HepG2 (cell line): ENCODE data around the gene NOP9. TPM values are rescaled to one million over a fixed set of nuclear protein-coding genes. Genes with fewer than 3 reads are reported as not detected.
A peak's percentile ranks its signal among the peaks of the same experiment; 100 is the strongest.

Experiments used
- ATAC-seq: fragments of 200-7000 bp; cut with Tn5 transposase; 3 replicates; pipeline ENCODE4 v1.9.1; 2020; ENCODE audit warnings: mild to moderate bottlenecking, moderate library complexity
- BruUV-seq: library from RNA; stranded (reverse); fragments of 400-500 nt; replicated peaks from 2 replicates; lab custom pipeline; 2021; lab: Mats Ljungman, UMichigan
- CTCF ChIA-PET: fragments of 300-600 bp; formaldehyde crosslinking; extraction: SDS; loops from one replicate; lab custom pipeline; 2021; ENCODE audit warnings: low total read pairs, inconsistent platforms, low intra/inter-chr PET ratio; lab: Yijun Ruan, JAX
- POLR2A ChIA-PET: fragments of 350-600 bp; sonication (Branson Sonifier 250); formaldehyde crosslinking; loops from one replicate; lab custom pipeline; 2020; ENCODE audit warnings: antibody characterized with exemption, inconsistent platforms; lab: Yijun Ruan, JAX
- DNase-seq: peaks from one replicate; pipeline ENCODE4 v3.0.0-alpha.2; 2015; ENCODE audit warnings: low spot score
- FAIRE-seq: peaks from 3 replicates; lab custom pipeline; 2011; peaks lifted over from hg19 to GRCh38; lab: Jason Lieb, UNC
- H2AFZ ChIP-seq: one replicate; pipeline ENCODE4 v1.6.1; 2011; ENCODE audit warnings: low read length, inconsistent platforms
- H3K27ac ChIP-seq: fragments of 300-600 bp; 3 replicates; pipeline ENCODE4 v1.8.0; 2011; ENCODE audit warnings: mixed run types, mild to moderate bottlenecking, mixed read lengths, low read length, inconsistent platforms; ENCODE audit not compliant: insufficient read depth; ENCODE audit errors: extremely low read length
- H3K27me3 ChIP-seq, 2 experiments: fragments of 200-600 bp in 1 of 2; 2 replicates in 1 of 2; 3 replicates in 1 of 2; pipeline versions ENCODE4 v1.6.0 to v1.8.0; 2011; ENCODE audit warnings: low read length in 2 of 2, mild to moderate bottlenecking in 2 of 2, moderate library complexity in 2 of 2, inconsistent platforms in 1 of 2; ENCODE audit not compliant: insufficient read depth in 2 of 2, control insufficient read depth in 1 of 2
- H3K36me3 ChIP-seq, 2 experiments: fragments of 200-600 bp in 1 of 2; replicated peaks in 1 of 2; 2 replicates in 1 of 2; 3 replicates in 1 of 2; pipeline versions ENCODE4 v1.5.1 to v1.8.0; 2011; ENCODE audit warnings: low read length in 2 of 2, inconsistent platforms in 1 of 2; ENCODE audit not compliant: insufficient read depth in 2 of 2, control insufficient read depth in 1 of 2
- H3K4me1 ChIP-seq: 2 replicates; pipeline ENCODE4 v1.5.1; 2012; ENCODE audit warnings: low read length, inconsistent platforms; ENCODE audit not compliant: insufficient read depth
- H3K4me2 ChIP-seq: 2 replicates; pipeline ENCODE4 v1.6.0; 2011; ENCODE audit warnings: low read depth, low read length, inconsistent platforms
- H3K4me3 ChIP-seq, 3 experiments: fragments of 200-600 bp in 1 of 3; sonication (generic), shearing (Covaris generic) in 1 of 3; replicated peaks in 1 of 3; 2 replicates each; pipeline ENCODE4 v1.5.1; 2011 to 2016; ENCODE audit warnings: low read length in 3 of 3, inconsistent platforms in 2 of 3, low read depth in 2 of 3, mild to moderate bottlenecking in 2 of 3, control low read depth in 1 of 3, mixed read lengths in 1 of 3; ENCODE audit not compliant: insufficient read depth in 1 of 3
- H3K79me2 ChIP-seq: one replicate; pipeline ENCODE4 v1.6.1; 2011; ENCODE audit warnings: low read length, inconsistent platforms; ENCODE audit not compliant: insufficient read depth
- H3K9ac ChIP-seq: 2 replicates; pipeline ENCODE4 v1.6.0; 2011; ENCODE audit warnings: mild to moderate bottlenecking, low read depth, low read length, inconsistent platforms; ENCODE audit not compliant: insufficient read depth
- H3K9me3 ChIP-seq: 2 replicates; pipeline ENCODE4 v1.5.1; 2012; ENCODE audit warnings: mild to moderate bottlenecking, low read length
- H4K20me1 ChIP-seq: 2 replicates; pipeline ENCODE4 v1.6.0; 2011; ENCODE audit warnings: inconsistent platforms, mild to moderate bottlenecking, low read length, moderate library complexity; ENCODE audit not compliant: insufficient read depth
- CENPT ChIP-seq: sonication (generic); formaldehyde crosslinking; IDR thresholded peaks from 2 replicates; pipeline ENCODE4 v1.8.0; 2022; ENCODE audit warnings: low read depth, mild to moderate bottlenecking, moderate library complexity, missing genetic modification reagents
- FOXC1 ChIP-seq: sonication (generic); formaldehyde crosslinking; IDR thresholded peaks from 2 replicates; pipeline ENCODE4 v1.8.0; 2022; ENCODE audit warnings: mild to moderate bottlenecking, missing genetic modification reagents, borderline replicate concordance
- HDAC6 ChIP-seq: fragments of 200-600 bp; sonication (generic); IDR thresholded peaks from 2 replicates; pipeline ENCODE4 v1.7.0; 2017; ENCODE audit warnings: mild to moderate bottlenecking, antibody characterized with exemption, low read length, low read depth
- IKZF5 ChIP-seq: IDR thresholded peaks from 2 replicates; pipeline ENCODE4 v1.6.1; 2018; ENCODE audit warnings: missing genetic modification reagents, mild to moderate bottlenecking, missing compliant biosample characterization
- KDM5B ChIP-seq: sonication (generic); formaldehyde crosslinking; IDR thresholded peaks from 2 replicates; pipeline ENCODE4 v1.4.0; 2020; ENCODE audit warnings: missing genetic modification reagents, mild to moderate bottlenecking, borderline replicate concordance
- PHF20 ChIP-seq: sonication (generic); formaldehyde crosslinking; IDR thresholded peaks from 2 replicates; pipeline ENCODE4 v1.5.0; 2020; ENCODE audit warnings: mild to moderate bottlenecking, missing genetic modification reagents
- RORA ChIP-seq: sonication (generic); formaldehyde crosslinking; IDR thresholded peaks from 2 replicates; pipeline ENCODE4 v1.5.0; 2020; ENCODE audit warnings: mild to moderate bottlenecking, missing genetic modification reagents, moderate library complexity
- SETDB1 ChIP-seq: sonication (generic); formaldehyde crosslinking; IDR thresholded peaks from 2 replicates; pipeline ENCODE4 v1.5.1; 2020; ENCODE audit warnings: missing genetic modification reagents, mild to moderate bottlenecking, borderline replicate concordance
- SNRNP70 ChIP-seq: fragments of 200-400 bp; formaldehyde crosslinking; IDR thresholded peaks from 2 replicates; pipeline ENCODE4 v1.6.1; 2017; ENCODE audit warnings: mild to moderate bottlenecking, low read depth, low read length, moderate library complexity
- TAF1 ChIP-seq: sonication (generic); formaldehyde crosslinking; IDR thresholded peaks from 2 replicates; pipeline ENCODE4 v1.4.0; 2020; ENCODE audit warnings: missing genetic modification reagents
- THAP9 ChIP-seq: sonication (generic); formaldehyde crosslinking; IDR thresholded peaks from 2 replicates; pipeline ENCODE4; 2020; ENCODE audit warnings: missing genetic modification reagents, mild to moderate bottlenecking, borderline replicate concordance
- TOPORS ChIP-seq: sonication (generic); formaldehyde crosslinking; IDR thresholded peaks from 2 replicates; pipeline ENCODE4 v1.8.0; 2023; ENCODE audit warnings: mild to moderate bottlenecking, missing genetic modification reagents
- TP53 ChIP-seq: sonication (generic); formaldehyde crosslinking; conservative IDR thresholded peaks from 2 replicates; pipeline ENCODE4 v1.4.0; 2020; ENCODE audit warnings: missing genetic modification reagents
- U2AF1 ChIP-seq: fragments of 200-400 bp; formaldehyde crosslinking; optimal IDR thresholded peaks from 2 replicates; pipeline ENCODE3; 2017; ENCODE audit warnings: mild to moderate bottlenecking, low read depth, low read length
- ZEB1 ChIP-seq: IDR thresholded peaks from 2 replicates; pipeline ENCODE4 v1.6.1; 2012; ENCODE audit warnings: mild to moderate bottlenecking, low read depth, inconsistent platforms; ENCODE audit not compliant: insufficient replicate concordance
- ZNF574 ChIP-seq: sonication (generic); formaldehyde crosslinking; IDR thresholded peaks from 2 replicates; pipeline ENCODE4 v1.4.0; 2020; ENCODE audit warnings: missing genetic modification reagents
- WGBS: methylation state at CpG from one replicate; pipeline ENCODE4 v1.1.6; 2017; ENCODE audit warnings: low lambda C conversion rate; 5-methylcytosine and 5-hydroxymethylcytosine counted together
- in situ Hi-C: cut with HindIII; loops from 2 replicates; pipeline ENCODE4 v1.10.0; 2017; ENCODE audit warnings: low pct_unique_long_range_greater_than_20kb; ENCODE audit not compliant: extremely low pct_ligation_motif_present
- intact Hi-C: fragments of 100-400 bp; cut with micrococcal nuclease; formaldehyde crosslinking; loops from one replicate; pipeline ENCODE4 v1.10.0; 2022; ENCODE audit not compliant: unreplicated experiment
- polyA plus RNA-seq, 8 experiments: library from polyadenylated mRNA; depleted of rRNA in 3 of 8; stranded (reverse) in 7 of 8; unstranded in 1 of 8; fragments of >200 nt; fragmentation: Illumina TruSeq in 4 of 8; extraction: Trizol in 4 of 8; gene quantifications; 2 replicates each; pipeline versions ENCODE4 v1.2.1 to v1.2.3, GENCODE V29; 2011 to 2016; ENCODE audit warnings: low read depth in 4 of 8, missing spikeins in 1 of 8, mixed read lengths in 1 of 8; ENCODE audit not compliant: insufficient read depth in 1 of 8
- total RNA-seq, 5 experiments: library from RNA; depleted of rRNA; stranded (reverse); fragments of >200 nt; fragmentation: Illumina TruSeq; extraction: Trizol; gene quantifications; 2 replicates each; pipeline ENCODE4 v1.2.3, GENCODE V29; 2016; ENCODE audit warnings: low read depth in 1 of 5

The NOP9 gene
- total and polyA plus RNA-seq, 2 of the 13 experiments (the other 11 are each of a cell fraction or from before 2014, with no cell fraction given), result 24.5 to 61.6 TPM

- no peak for TF ChIP-seq ZNF574
- TF ChIP-seq IKZF5 (CRISPR knock-in tag), result no peak
- no peak for TF ChIP-seq CENPT (CRISPR knock-in tag)
- no peak for TF ChIP-seq ZEB1
- TF ChIP-seq SNRNP70, result no peak
Observed at GRCh38 chr14:24309538-24310264, 10.1 kb downstream of the NOP9 start, which contains the start of gene LTB4R2 (continued).

GRCh38 chr14:24310265-24310645 is 10.6 kb downstream of the NOP9 start:
- H3K36me3 ChIP-seq, result peaks cover 16 to 18% of the 10 kb centered on the region in 2 experiments
- H3K27ac ChIP-seq, result peak overlapping the region; percentile 4
- H3K9ac ChIP-seq, result no peak overlapping the region
- no peaks in the 10 kb centered on the region for H4K20me1 ChIP-seq
- FAIRE-seq (no peak), DNase-seq (no peak), ATAC-seq (no peak)
- H3K4me1 ChIP-seq, result peaks cover 58% of the 10 kb centered on the region
- no TSS peak for BruUV-seq
- H3K9me3 ChIP-seq, result no peaks in the 10 kb centered on the region
- in situ Hi-C loops (no loop called here), intact Hi-C loops (no loop called here)
- no peak overlapping the region for H2AFZ ChIP-seq
- ChIA-PET CTCF (interaction anchor here (3.4 kb wide), 1 partner anchor 12 kb away, joined by 45 read pairs; the partner anchor contains the start of genes DHRS1 and NOP9), POLR2A (interaction anchor here (0.8 to 24.7 kb wide), 6 partner anchors 8 to 215 kb away, joined by 3 to 850 read pairs (median 17); partner anchors contain the start of genes CHMP4A, DHRS1, GMPR2 and NEDD8)
- H3K4me3 ChIP-seq, result no peak overlapping the region
- no peaks in the 10 kb centered on the region; a peak in 1 of 5 replicates for H3K27me3 ChIP-seq
- H3K79me2 ChIP-seq, result peaks cover 9% of the 10 kb centered on the region
- WGBS, result 90% methylated on average over 5 of the region's 5 CpGs
- H3K4me2 ChIP-seq, result no peak overlapping the region
- TF ChIP-seq THAP9 (CRISPR knock-in tag), result 0 out of 2 replicates have a peak, but pooled peaks have one; percentile 9
- no peak for TF ChIP-seq RORA (CRISPR knock-in tag)
- TF ChIP-seq TOPORS (CRISPR knock-in tag), result no peak
- TF ChIP-seq KDM5B (CRISPR knock-in tag), result peak; percentile 38; the same call in 1 of the 2 replicates
- TF ChIP-seq U2AF1, result no peak
- TF ChIP-seq HDAC6, result no peak
- no peak for TF ChIP-seq TAF1
- TF ChIP-seq SETDB1 (CRISPR knock-in tag), result no peak
- no peak for TF ChIP-seq TP53 (CRISPR knock-in tag)
- TF ChIP-seq FOXC1 (CRISPR knock-in tag), result no peak
- TF ChIP-seq PHF20 (CRISPR knock-in tag), result no peak
